HepG2 (cell line): ENCODE results near the gene PHYH. TPM values are rescaled to one million over a fixed set of nuclear protein-coding genes. Genes with fewer than 3 reads are reported as not detected.

Source experiments
- DR1 ChIP-seq: sonication (generic); formaldehyde crosslinking; IDR thresholded peaks from 2 replicates; pipeline ENCODE4 v1.8.0; 2021; ENCODE audit warnings: mild to moderate bottlenecking, missing genetic modification reagents, inconsistent platforms
- EP300 ChIP-seq, 3 experiments: sonication (generic) in 1 of 3; formaldehyde crosslinking in 1 of 3; IDR thresholded peaks; 2 replicates each; pipeline versions ENCODE4 v1.5.1 to v1.6.1; 2011 to 2020; ENCODE audit warnings: low read depth in 2 of 3, low read length in 2 of 3, borderline replicate concordance in 1 of 3, improper control_type of control experiment in 1 of 3, mild to moderate bottlenecking in 1 of 3, missing genetic modification reagents in 1 of 3, moderate library complexity in 1 of 3
- ISX ChIP-seq: sonication (generic); formaldehyde crosslinking; conservative IDR thresholded peaks from 2 replicates; pipeline ENCODE4 v1.5.0; 2020; ENCODE audit warnings: missing genetic modification reagents
- KAT7 ChIP-seq: IDR thresholded peaks from 2 replicates; pipeline ENCODE4 v1.6.1; 2018; ENCODE audit warnings: borderline replicate concordance, missing compliant biosample characterization
- MAF1 ChIP-seq: sonication (generic); formaldehyde crosslinking; IDR thresholded peaks from 2 replicates; pipeline ENCODE4 v1.5.0; 2020; ENCODE audit warnings: missing genetic modification reagents, borderline replicate concordance
- NAIF1 ChIP-seq: sonication (generic); formaldehyde crosslinking; IDR thresholded peaks from 2 replicates; pipeline ENCODE4 v1.5.0; 2020; ENCODE audit warnings: mild to moderate bottlenecking, missing genetic modification reagents, borderline replicate concordance
- ONECUT2 ChIP-seq: sonication (generic); formaldehyde crosslinking; IDR thresholded peaks from 2 replicates; pipeline ENCODE4 v1.4.0; 2020; ENCODE audit warnings: missing genetic modification reagents
- POLR2AphosphoS2 ChIP-seq: IDR thresholded peaks from 2 replicates; pipeline ENCODE4 v1.6.1; 2011; ENCODE audit warnings: low read depth, low read length, improper control_type of control experiment
- RFX5 ChIP-seq: IDR thresholded peaks from 2 replicates; pipeline ENCODE4 v1.6.1; 2011; ENCODE audit warnings: low read depth, low read length, improper control_type of control experiment
- SMC3 ChIP-seq: IDR thresholded peaks from 2 replicates; pipeline ENCODE4 v1.6.1; 2011; ENCODE audit warnings: low read length, improper control_type of control experiment
- SOX13 ChIP-seq, 3 experiments: fragments of 450-650 bp in 1 of 3; sonication (generic) in 1 of 3; formaldehyde crosslinking in 1 of 3; IDR thresholded peaks in 2 of 3; conservative IDR thresholded peaks in 1 of 3; 2 replicates each; pipeline versions ENCODE4 v1.5.0 to v1.6.1; 2016 to 2020; ENCODE audit warnings: antibody characterized with exemption in 1 of 3, mild to moderate bottlenecking in 1 of 3, missing compliant biosample characterization in 1 of 3, missing genetic modification reagents in 1 of 3, moderate library complexity in 1 of 3
- ZNF235 ChIP-seq: sonication (generic); formaldehyde crosslinking; IDR thresholded peaks from 2 replicates; pipeline ENCODE4 v1.8.1; 2023; ENCODE audit warnings: mild to moderate bottlenecking, missing genetic modification reagents, borderline replicate concordance
- ZNF260 ChIP-seq: sonication (generic); formaldehyde crosslinking; IDR thresholded peaks from 2 replicates; pipeline ENCODE4 v1.4.0; 2020; ENCODE audit warnings: missing genetic modification reagents, low read depth, mild to moderate bottlenecking, borderline replicate concordance
- ZNF816 ChIP-seq: sonication (generic); formaldehyde crosslinking; IDR thresholded peaks from 2 replicates; pipeline ENCODE4 v1.8.0; 2022; ENCODE audit warnings: missing genetic modification reagents, mild to moderate bottlenecking, borderline replicate concordance
- ZNF839 ChIP-seq: sonication (generic); formaldehyde crosslinking; IDR thresholded peaks from 2 replicates; pipeline ENCODE4 v1.4.0; 2020; ENCODE audit warnings: missing genetic modification reagents, mild to moderate bottlenecking, borderline replicate concordance
- polyA plus RNA-seq, 8 experiments: library from polyadenylated mRNA; depleted of rRNA in 3 of 8; stranded (reverse) in 7 of 8; unstranded in 1 of 8; fragments of >200 nt; fragmentation: Illumina TruSeq in 4 of 8; extraction: Trizol in 4 of 8; gene quantifications; 2 replicates each; pipeline versions ENCODE4 v1.2.1 to v1.2.3, GENCODE V29; 2011 to 2016; ENCODE audit warnings: low read depth in 4 of 8, missing spikeins in 1 of 8, mixed read lengths in 1 of 8; ENCODE audit not compliant: insufficient read depth in 1 of 8
- total RNA-seq, 5 experiments: library from RNA; depleted of rRNA; stranded (reverse); fragments of >200 nt; fragmentation: Illumina TruSeq; extraction: Trizol; gene quantifications; 2 replicates each; pipeline ENCODE4 v1.2.3, GENCODE V29; 2016; ENCODE audit warnings: low read depth in 1 of 5
- TF ChIP-seq, protein P1 (sequence below): sonication (generic); formaldehyde crosslinking; IDR thresholded peaks from 2 replicates; pipeline ENCODE4 v1.8.1; 2022; ENCODE audit warnings: low read depth, mild to moderate bottlenecking, missing genetic modification reagents
- TF ChIP-seq, protein P2 (sequence below): sonication (generic); formaldehyde crosslinking; IDR thresholded peaks from 2 replicates; pipeline ENCODE4 v1.5.0; 2020; ENCODE audit warnings: mild to moderate bottlenecking, missing genetic modification reagents
- TF ChIP-seq, protein P3 (sequence below): sonication (generic); formaldehyde crosslinking; IDR thresholded peaks from 2 replicates; pipeline ENCODE4 v1.5.0; 2020; ENCODE audit warnings: mild to moderate bottlenecking, missing genetic modification reagents, borderline replicate concordance

Gene PHYH
- total and polyA plus RNA-seq, 2 of the 13 experiments (the other 11 are each of a cell fraction or from before 2014, with no cell fraction given): 27.2 to 34.5 TPM

- TF ChIP-seq EP300 (IDR thresholded peaks at IDR 0.05; ENCODE audit: low read depth in 2 of 2, low read length in 2 of 2) (peak in 1 of 2 experiments; percentile 69; a peak in 2 of 4 replicates), EP300 (CRISPR knock-in tag; IDR thresholded peaks at IDR 0.05; ENCODE audit: borderline replicate concordance) (no peak), KAT7 (CRISPR knock-in tag) (no peak), ZNF235 (no peak), RFX5 (no peak), ZNF260 (CRISPR knock-in tag) (no peak), ISX (CRISPR knock-in tag) (no peak), ZNF839 (CRISPR knock-in tag) (no peak), DR1 (CRISPR knock-in tag) (no peak), MAF1 (CRISPR knock-in tag) (no peak), POLR2AphosphoS2 (no peak), NAIF1 (CRISPR knock-in tag) (no peak), ZNF816 (CRISPR knock-in tag) (no peak), SMC3 (peak; percentile 17; the same call in 1 of the 2 replicates), ONECUT2 (0 out of 2 replicates have a peak, but pooled peaks have one; percentile 53), SOX13 (IDR thresholded peaks at IDR 0.05) (no peak), SOX13 (CRISPR knock-in tag; conservative IDR thresholded peaks at IDR 0.05 in 1 of 2, IDR thresholded peaks at IDR 0.05 in 1 of 2) (peak in 1 of 2 experiments; percentile 75; a peak in 1 of 4 replicates)
- TF ChIP-seq, protein P1, sequence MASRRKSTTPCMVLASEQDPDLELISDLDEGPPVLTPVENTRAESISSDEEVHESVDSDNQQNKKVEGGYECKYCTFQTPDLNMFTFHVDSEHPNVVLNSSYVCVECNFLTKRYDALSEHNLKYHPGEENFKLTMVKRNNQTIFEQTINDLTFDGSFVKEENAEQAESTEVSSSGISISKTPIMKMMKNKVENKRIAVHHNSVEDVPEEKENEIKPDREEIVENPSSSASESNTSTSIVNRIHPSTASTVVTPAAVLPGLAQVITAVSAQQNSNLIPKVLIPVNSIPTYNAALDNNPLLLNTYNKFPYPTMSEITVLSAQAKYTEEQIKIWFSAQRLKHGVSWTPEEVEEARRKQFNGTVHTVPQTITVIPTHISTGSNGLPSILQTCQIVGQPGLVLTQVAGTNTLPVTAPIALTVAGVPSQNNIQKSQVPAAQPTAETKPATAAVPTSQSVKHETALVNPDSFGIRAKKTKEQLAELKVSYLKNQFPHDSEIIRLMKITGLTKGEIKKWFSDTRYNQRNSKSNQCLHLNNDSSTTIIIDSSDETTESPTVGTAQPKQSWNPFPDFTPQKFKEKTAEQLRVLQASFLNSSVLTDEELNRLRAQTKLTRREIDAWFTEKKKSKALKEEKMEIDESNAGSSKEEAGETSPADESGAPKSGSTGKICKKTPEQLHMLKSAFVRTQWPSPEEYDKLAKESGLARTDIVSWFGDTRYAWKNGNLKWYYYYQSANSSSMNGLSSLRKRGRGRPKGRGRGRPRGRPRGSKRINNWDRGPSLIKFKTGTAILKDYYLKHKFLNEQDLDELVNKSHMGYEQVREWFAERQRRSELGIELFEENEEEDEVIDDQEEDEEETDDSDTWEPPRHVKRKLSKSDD (CRISPR knock-in tag): no peak
- TF ChIP-seq, protein P2, sequence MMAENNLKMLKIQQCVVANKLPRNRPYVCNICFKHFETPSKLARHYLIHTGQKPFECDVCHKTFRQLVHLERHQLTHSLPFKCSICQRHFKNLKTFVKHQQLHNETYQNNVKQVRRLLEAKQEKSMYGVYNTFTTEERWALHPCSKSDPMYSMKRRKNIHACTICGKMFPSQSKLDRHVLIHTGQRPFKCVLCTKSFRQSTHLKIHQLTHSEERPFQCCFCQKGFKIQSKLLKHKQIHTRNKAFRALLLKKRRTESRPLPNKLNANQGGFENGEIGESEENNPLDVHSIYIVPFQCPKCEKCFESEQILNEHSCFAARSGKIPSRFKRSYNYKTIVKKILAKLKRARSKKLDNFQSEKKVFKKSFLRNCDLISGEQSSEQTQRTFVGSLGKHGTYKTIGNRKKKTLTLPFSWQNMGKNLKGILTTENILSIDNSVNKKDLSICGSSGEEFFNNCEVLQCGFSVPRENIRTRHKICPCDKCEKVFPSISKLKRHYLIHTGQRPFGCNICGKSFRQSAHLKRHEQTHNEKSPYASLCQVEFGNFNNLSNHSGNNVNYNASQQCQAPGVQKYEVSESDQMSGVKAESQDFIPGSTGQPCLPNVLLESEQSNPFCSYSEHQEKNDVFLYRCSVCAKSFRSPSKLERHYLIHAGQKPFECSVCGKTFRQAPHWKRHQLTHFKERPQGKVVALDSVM (CRISPR knock-in tag): no peak
- TF ChIP-seq, protein P3, sequence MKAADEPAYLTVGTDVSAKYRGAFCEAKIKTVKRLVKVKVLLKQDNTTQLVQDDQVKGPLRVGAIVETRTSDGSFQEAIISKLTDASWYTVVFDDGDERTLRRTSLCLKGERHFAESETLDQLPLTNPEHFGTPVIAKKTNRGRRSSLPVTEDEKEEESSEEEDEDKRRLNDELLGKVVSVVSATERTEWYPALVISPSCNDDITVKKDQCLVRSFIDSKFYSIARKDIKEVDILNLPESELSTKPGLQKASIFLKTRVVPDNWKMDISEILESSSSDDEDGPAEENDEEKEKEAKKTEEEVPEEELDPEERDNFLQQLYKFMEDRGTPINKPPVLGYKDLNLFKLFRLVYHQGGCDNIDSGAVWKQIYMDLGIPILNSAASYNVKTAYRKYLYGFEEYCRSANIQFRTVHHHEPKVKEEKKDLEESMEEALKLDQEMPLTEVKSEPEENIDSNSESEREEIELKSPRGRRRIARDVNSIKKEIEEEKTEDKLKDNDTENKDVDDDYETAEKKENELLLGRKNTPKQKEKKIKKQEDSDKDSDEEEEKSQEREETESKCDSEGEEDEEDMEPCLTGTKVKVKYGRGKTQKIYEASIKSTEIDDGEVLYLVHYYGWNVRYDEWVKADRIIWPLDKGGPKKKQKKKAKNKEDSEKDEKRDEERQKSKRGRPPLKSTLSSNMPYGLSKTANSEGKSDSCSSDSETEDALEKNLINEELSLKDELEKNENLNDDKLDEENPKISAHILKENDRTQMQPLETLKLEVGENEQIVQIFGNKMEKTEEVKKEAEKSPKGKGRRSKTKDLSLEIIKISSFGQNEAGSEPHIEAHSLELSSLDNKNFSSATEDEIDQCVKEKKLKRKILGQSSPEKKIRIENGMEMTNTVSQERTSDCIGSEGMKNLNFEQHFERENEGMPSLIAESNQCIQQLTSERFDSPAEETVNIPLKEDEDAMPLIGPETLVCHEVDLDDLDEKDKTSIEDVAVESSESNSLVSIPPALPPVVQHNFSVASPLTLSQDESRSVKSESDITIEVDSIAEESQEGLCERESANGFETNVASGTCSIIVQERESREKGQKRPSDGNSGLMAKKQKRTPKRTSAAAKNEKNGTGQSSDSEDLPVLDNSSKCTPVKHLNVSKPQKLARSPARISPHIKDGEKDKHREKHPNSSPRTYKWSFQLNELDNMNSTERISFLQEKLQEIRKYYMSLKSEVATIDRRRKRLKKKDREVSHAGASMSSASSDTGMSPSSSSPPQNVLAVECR (CRISPR knock-in tag): no peak; the same call in 1 of the 2 replicates
Observed at GRCh38 chr10:13291821-13292773, 7.8 kb downstream of the PHYH start (continued).
